PC-9 (cell line): Measurements from ENCODE around the gene GXYLT2. TPM values are rescaled to one million over a fixed set of nuclear protein-coding genes. Genes with fewer than 3 reads are reported as not detected.
"Not testable (repeated sequence)": the region's sequence is repeated elsewhere in the genome, so short reads cannot be mapped to it uniquely, and the experiment has no call there.

ENCODE experiments used
- BruUV-seq: library from RNA; stranded (reverse); fragments of 400-500 nt; replicated peaks from 2 replicates; lab custom pipeline; 2021; lab: Mats Ljungman, UMichigan
- CTCF ChIA-PET: fragments of 300-600 bp; sonication (Branson Sonifier 250); formaldehyde crosslinking; loops from one replicate; lab custom pipeline; 2022; ENCODE audit warnings: antibody characterized with exemption; lab: Charles Lee
- POLR2A ChIA-PET: fragments of 300-600 bp; sonication (Branson Sonifier 250); formaldehyde crosslinking; loops from one replicate; lab custom pipeline; 2022; ENCODE audit warnings: antibody characterized with exemption; ENCODE audit not compliant: unreplicated experiment; lab: Charles Lee
- DNase-seq, 2 experiments: peaks; one replicate each; pipeline versions ENCODE4 v3.0.0 to v3.0.0-alpha.2; 2015 to 2022; ENCODE audit warnings: mixed read lengths in 1 of 2
- H2AFZ ChIP-seq: fragments of 200-600 bp; sonication (generic); 2 replicates; pipeline ENCODE4 v1.8.1; 2017; ENCODE audit warnings: antibody characterized with exemption
- H3F3A ChIP-seq: fragments of 200-600 bp; sonication (generic); 2 replicates; pipeline ENCODE4 v1.8.1; 2017; ENCODE audit warnings: antibody characterized with exemption, mild to moderate bottlenecking, low read depth; ENCODE audit not compliant: insufficient read depth
- H3K27ac ChIP-seq: fragments of 200-600 bp; sonication (generic); 2 replicates; pipeline ENCODE4 v1.6.1; 2016; ENCODE audit warnings: mixed run types
- H3K27me3 ChIP-seq: fragments of 200-600 bp; sonication (generic); 2 replicates; pipeline ENCODE4 v1.6.1; 2016; ENCODE audit warnings: low read depth, mixed run types; ENCODE audit not compliant: insufficient read depth
- H3K36me3 ChIP-seq: fragments of 200-600 bp; sonication (generic); 2 replicates; pipeline ENCODE4 v1.6.1; 2016; ENCODE audit warnings: low read depth, mixed run types
- H3K4me1 ChIP-seq: fragments of 200-600 bp; sonication (generic); replicated peaks from 2 replicates; pipeline ENCODE4 v1.6.1; 2016; ENCODE audit warnings: mixed run types; ENCODE audit not compliant: insufficient read depth
- H3K4me2 ChIP-seq: fragments of 200-600 bp; sonication (generic); 2 replicates; pipeline ENCODE4 v1.6.1; 2017; ENCODE audit warnings: mixed run types
- H3K4me3 ChIP-seq: fragments of 200-600 bp; sonication (generic); 2 replicates; pipeline ENCODE4 v1.6.1; 2016; ENCODE audit warnings: mixed run types
- H3K79me2 ChIP-seq: fragments of 200-600 bp; sonication (generic); 2 replicates; pipeline ENCODE4 v1.6.1; 2017; ENCODE audit warnings: low read depth, mixed run types
- H3K9me2 ChIP-seq: fragments of 200-600 bp; sonication (generic); 2 replicates; pipeline ENCODE4 v1.8.1; 2017; ENCODE audit warnings: mild to moderate bottlenecking; ENCODE audit not compliant: insufficient read depth
- H3K9me3 ChIP-seq: fragments of 200-600 bp; sonication (generic); 2 replicates; pipeline ENCODE4 v1.8.1; 2016; ENCODE audit warnings: low read depth; ENCODE audit not compliant: insufficient read depth
- H4K20me1 ChIP-seq: fragments of 200-600 bp; sonication (generic); 2 replicates; pipeline ENCODE4 v1.8.1; 2017; ENCODE audit not compliant: insufficient read depth
- CTCF ChIP-seq: fragments of 200-600 bp; sonication (generic); conservative IDR thresholded peaks from 2 replicates; pipeline ENCODE4 v1.6.1; 2017; ENCODE audit warnings: mixed run types, antibody characterized with exemption, mild to moderate bottlenecking, moderate library complexity
- EZH2 ChIP-seq: fragments of 200-600 bp; sonication (generic); IDR thresholded peaks from 2 replicates; pipeline ENCODE4 v1.8.0; 2017; ENCODE audit warnings: antibody characterized with exemption, low read depth
- intact Hi-C: fragments of 100-400 bp; cut with micrococcal nuclease; formaldehyde crosslinking; loops from one replicate; pipeline ENCODE4 v1.10.0; 2022; ENCODE audit not compliant: unreplicated experiment
- total RNA-seq: library from RNA; stranded (reverse); gene quantifications from 2 replicates; pipeline ENCODE4 v1.2.3, GENCODE V29; 2021

Gene GXYLT2
- total RNA-seq, 1 experiment from 2014 or later, result 2.9 TPM

GRCh38 chr3:72998466-72998865 lies 110.6 kb downstream of the GXYLT2 start:
- POLR2A ChIA-PET, result no interaction called here
- CTCF ChIA-PET, result interaction anchor here (0.7 to 0.8 kb wide), 2 partner anchors 58 to 65 kb away, joined by 3 to 4 read pairs; no protein-coding TSS in a partner anchor
- peaks cover 21% of the 10 kb centered on the region for H3K4me1 ChIP-seq
- no peak for DNase-seq
- H3K79me2 ChIP-seq, result peaks cover 65% of the 10 kb centered on the region
- no TSS peak for BruUV-seq
- peaks cover 19% of the 10 kb centered on the region for H3K36me3 ChIP-seq
- intact Hi-C loops, result loop anchor here (5.0 kb wide), 1 partner anchor 59 kb away; no protein-coding TSS in a partner anchor
- H3K27ac ChIP-seq, result no peak overlapping the region
- H3K4me2 ChIP-seq, result peak overlapping the region; percentile 78
- no peaks in the 10 kb centered on the region for H3F3A ChIP-seq
- H2AFZ ChIP-seq, result no peak overlapping the region
- peaks cover 49% of the 10 kb centered on the region for H4K20me1 ChIP-seq
- no peaks in the 10 kb centered on the region for H3K27me3 ChIP-seq
- H3K9me2 ChIP-seq, result no peaks in the 10 kb centered on the region
- no peak for TF ChIP-seq CTCF
- TF ChIP-seq EZH2, result no peak
- H3K9me3 ChIP-seq, result no peaks in the 10 kb centered on the region
- H3K4me3 ChIP-seq, result peak overlapping the region; percentile 65; the same call in 1 of the 2 replicates

GRCh38 chr3:72999951-73000350 lies 112.1 kb downstream of the GXYLT2 start:
- Histone ChIP-seq H3K4me2 (peak overlapping the region; percentile 78), H3K27ac (no peak overlapping the region), H3K4me3 (peak overlapping the region; percentile 65; the same call in 1 of the 2 replicates), H3K9me3 (no peaks in the 10 kb centered on the region), H3K79me2 (peaks cover 77% of the 10 kb centered on the region), H3K9me2 (no peaks in the 10 kb centered on the region), H2AFZ (no peak overlapping the region), H3K4me1 (peaks cover 21% of the 10 kb centered on the region), H3K27me3 (no peaks in the 10 kb centered on the region), H4K20me1 (peaks cover 52% of the 10 kb centered on the region), H3K36me3 (peaks cover 19% of the 10 kb centered on the region), H3F3A (no peaks in the 10 kb centered on the region)
- no TSS peak for BruUV-seq
- no peak for TF ChIP-seq CTCF
- TF ChIP-seq EZH2, result no peak
- intact Hi-C loops, result loop anchor here (5.0 kb wide), 1 partner anchor 57 kb away; no protein-coding TSS in a partner anchor
- CTCF ChIA-PET, result no interaction called here
- DNase-seq, result no peak
- POLR2A ChIA-PET, result interaction anchor here (0.5 kb wide), 1 partner anchor 45 kb away, joined by 3 read pairs; no protein-coding TSS in a partner anchor

- H3K9me3 ChIP-seq, H3K27ac ChIP-seq, H3K9me2 ChIP-seq, H2AFZ ChIP-seq, H3F3A ChIP-seq, H3K4me3 ChIP-seq, BruUV-seq, intact Hi-C loops, DNase-seq, H3K4me2 ChIP-seq, POLR2A ChIA-PET, CTCF ChIA-PET, H3K27me3 ChIP-seq: not testable (repeated sequence)
- Histone ChIP-seq H3K79me2 (peaks cover 92% of the 10 kb centered on the region), H3K4me1 (peaks cover 19% of the 10 kb centered on the region), H4K20me1 (peaks cover 61% of the 10 kb centered on the region), H3K36me3 (peaks cover 16% of the 10 kb centered on the region)
Observed at GRCh38 chr3:73003050-73003449, 115.2 kb downstream of the GXYLT2 start.

- H4K20me1 ChIP-seq, result peaks cover 61% of the 10 kb centered on the region
- TF ChIP-seq EZH2 (no peak), CTCF (no peak)
- H3K36me3 ChIP-seq, result peaks cover 6% of the 10 kb centered on the region
- intact Hi-C loops, result no loop called here
- no peaks in the 10 kb centered on the region for H3K9me2 ChIP-seq
- H3K79me2 ChIP-seq, result peaks cover 92% of the 10 kb centered on the region
- H3K27me3 ChIP-seq, result no peaks in the 10 kb centered on the region
- no peak overlapping the region for H3K27ac ChIP-seq
- no peak overlapping the region for H2AFZ ChIP-seq
- H3F3A ChIP-seq, result no peaks in the 10 kb centered on the region
- H3K4me1 ChIP-seq, result peaks cover 6% of the 10 kb centered on the region
- no peak overlapping the region for H3K4me3 ChIP-seq
- H3K9me3 ChIP-seq, result no peaks in the 10 kb centered on the region
- no TSS peak for BruUV-seq
- no peak for DNase-seq
- no peak overlapping the region for H3K4me2 ChIP-seq
- POLR2A ChIA-PET, result no interaction called here
- CTCF ChIA-PET, result no interaction called here
Observed at GRCh38 chr3:73004316-73004715, 116.5 kb downstream of the GXYLT2 start.
